ENCODE data around the gene FCF1.

Gene FCF1

GRCh38 chr14:74712499-74713394 lies at the start of gene FCF1, which contains the start of gene AREL1:
FCF1 (plus strand) TSS chr14:74713144; CDS start chr14:74713198, 54 bp downstream.
AREL1 (minus strand) TSS chr14:74713080; CDS start chr14:74685615, 27,465 bp downstream.
- no peak for DNase-seq

GRCh38 chr14:74663884-74664283 lies 49.1 kb upstream of the FCF1 start:
- DNase-seq: no peak

DNA sequence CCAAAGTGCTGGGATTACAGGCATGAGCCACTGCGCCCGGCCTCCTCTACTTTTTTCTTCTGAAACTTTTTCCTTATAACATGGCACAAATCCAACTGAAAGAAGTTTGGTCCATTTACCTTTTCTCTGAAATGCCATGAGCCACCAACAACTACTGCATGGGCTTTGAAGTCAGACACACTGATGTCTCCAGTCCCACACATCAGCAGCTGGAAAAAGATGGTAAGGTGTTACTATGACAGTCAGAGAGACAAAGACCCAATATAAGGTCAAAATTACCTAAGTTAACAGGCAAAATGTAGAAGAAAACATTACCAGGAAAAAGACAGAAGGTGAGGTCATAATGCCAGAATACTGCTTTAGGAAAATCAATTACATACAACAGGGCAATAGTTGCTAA lies 48.2 kb upstream of the FCF1 start:
- no peak for DNase-seq

DNA sequence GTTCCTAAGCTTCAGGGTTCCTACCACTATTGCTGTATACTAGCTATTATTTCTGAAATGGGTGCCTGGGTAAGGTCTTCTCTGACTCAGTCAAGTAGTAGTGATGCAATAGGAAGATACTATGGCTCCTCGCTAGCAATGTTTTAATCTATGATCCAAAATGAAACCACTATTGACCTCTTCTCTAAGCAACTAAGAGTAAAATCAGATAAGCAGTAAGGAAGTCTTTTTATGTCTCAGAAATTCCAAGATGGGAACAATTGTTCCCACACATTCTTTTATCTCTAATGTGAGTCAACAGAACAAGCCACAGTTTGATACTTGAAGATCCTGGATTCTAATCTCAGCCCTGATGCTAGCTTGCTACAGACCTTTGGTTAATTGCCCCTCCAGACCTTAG lies 45.2 kb upstream of the FCF1 start:
- DNase-seq: no peak

DNA sequence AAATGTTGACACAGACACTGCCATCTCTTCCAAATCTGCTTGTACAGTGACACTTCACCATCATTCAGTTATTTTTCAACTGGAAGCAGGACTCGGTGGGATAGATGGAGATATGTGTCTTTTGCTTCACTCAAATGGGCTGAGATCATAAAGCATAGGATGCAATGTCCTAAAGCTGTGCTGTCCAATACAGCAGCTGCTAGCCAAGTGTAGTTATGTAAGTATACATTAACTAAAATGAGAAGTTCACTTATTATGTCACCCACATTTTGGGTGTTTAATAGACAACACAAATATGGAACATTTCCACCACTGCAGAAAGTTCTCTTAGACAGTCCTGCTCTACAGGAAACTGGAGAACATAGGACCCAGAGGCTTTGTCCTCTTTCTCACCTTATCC lies 43.7 kb upstream of the FCF1 start:
- no peak for DNase-seq

DNA sequence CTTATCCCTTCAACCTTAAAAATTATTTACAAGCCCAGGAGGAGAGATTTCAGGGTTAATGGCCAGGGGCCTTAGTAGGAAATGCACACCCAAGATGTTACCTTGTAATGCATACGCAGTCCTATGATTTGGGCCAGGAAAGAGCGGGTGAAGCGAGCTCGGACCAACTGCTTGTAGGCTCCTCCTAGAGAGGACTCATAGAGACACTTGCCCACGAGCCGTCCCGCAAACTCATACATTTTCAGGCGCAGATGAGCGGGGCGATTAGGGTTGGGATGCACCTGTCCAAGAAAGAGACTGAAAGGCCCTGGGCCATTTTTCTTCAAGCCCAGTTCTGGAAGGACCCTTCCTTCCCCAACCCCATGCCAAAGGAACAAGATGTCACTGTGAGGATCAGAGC lies 43.1 kb upstream of the FCF1 start:
- no peak for DNase-seq

DNA sequence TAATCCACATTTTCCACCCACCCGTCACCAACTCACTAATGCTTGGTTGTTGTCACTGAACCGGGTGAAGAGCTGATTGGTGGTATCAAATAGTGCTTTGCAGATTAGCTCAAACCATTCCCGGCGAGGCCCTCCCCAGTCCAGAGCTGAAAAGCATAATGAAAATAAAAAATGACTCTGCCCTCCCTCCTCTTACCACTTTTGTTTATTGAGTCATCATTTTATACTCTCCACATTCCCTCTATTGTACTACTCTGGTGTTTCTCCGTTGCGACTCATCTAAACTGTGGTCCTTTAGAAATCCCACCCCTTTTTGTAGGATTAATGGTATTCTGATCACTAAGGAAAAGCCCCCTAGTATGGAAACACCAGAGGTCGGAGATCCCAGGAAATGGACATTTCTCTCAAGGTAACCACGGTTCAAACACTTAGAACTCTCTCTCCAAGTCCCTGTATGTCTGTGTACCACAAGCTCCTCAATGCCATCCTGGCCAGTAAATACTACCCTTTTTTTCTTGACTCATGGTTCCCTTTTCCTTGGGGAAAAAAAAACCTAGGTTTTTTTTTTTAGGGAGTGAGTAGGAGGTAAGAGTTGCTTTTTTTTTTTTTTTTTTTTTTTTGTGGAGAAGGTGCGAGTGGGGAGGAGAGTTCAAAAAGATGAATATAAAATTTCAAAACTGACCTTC lies 42.1 kb upstream of the FCF1 start:
- DNase-seq: no peak

- no peak for DNase-seq
Measured at GRCh38 chr14:74671789-74672188, 41.2 kb upstream of the FCF1 start.

- no peak for DNase-seq
Measured at GRCh38 chr14:74673768-74674167, 39.2 kb upstream of the FCF1 start.

DNA sequence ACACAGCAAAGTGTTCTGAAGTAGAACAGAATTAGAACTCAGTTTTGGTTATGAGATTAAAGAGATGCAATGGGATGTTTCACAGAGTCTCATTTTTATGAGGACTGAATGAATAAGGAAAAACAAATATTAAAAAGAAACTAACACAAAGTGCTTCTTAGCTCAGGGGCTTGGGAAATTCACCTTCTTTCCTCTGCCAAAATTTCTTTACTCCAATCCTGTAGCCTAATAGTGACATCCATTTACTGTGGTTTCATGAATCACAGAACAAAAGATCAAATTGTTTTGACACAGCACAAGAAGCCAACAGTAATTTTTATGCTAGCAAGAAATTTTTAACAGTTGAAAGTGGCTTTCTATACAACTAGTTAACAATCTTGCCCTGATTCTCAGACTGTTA lies 37.7 kb upstream of the FCF1 start:
- DNase-seq: no peak

DNA sequence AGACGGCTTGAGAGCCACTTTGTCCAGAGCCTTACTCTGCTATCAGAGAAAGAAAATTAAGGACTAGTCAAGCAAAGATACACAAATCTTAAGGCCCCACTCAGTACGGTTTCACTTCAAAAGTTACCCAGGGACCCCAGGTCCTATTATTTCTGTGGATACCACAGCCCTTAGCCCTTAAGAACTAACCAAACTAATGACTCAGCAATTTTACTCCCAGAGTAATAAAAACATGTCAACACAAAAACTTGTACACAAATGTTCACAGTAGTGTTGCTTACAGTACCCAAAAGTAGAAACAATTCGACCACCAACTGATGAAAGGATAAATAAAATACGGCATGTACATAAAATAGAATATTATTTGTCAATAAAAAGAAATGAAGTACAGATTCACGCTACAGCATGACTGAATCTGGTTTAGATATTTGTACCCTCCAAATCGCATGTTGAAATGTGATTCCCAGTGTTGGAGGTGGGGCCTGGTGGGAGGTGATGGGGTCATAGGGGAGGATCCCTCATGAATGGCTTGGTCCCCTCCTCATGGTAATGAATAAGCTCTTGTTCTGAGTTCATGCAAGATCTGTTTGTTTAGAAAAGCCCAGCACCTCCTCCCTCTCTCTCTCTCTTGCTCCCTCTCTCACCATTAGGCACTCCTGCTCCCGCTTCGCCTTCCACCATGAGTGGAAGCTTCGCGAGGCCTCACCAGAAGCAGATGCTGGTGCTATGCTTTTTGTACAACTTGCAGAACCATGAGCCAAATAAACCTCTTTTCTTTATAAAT lies 30.6 kb upstream of the FCF1 start:
- no peak for DNase-seq

- DNase-seq: no peak
Measured at GRCh38 chr14:74683406-74683805, 29.5 kb upstream of the FCF1 start.

DNA sequence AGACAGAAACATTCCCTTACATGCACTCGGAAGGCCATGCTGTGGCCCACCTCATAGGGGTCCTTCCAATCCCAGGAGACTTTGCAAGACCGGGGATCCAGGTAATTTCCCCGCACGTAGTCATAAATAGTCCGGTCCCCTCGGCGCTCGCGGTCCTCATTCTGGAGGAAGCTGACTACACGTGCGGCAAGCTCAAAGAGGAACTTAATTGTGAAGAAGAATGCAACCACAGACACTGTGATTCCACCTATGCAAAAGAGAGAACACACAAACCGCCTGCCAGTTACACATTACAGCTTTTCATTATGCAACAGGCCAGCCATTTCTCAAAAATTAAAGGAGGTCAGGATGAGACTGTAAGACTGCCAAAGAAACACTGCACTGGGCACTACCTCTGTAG lies 28.5 kb upstream of the FCF1 start:
- DNase-seq: no peak

DNA sequence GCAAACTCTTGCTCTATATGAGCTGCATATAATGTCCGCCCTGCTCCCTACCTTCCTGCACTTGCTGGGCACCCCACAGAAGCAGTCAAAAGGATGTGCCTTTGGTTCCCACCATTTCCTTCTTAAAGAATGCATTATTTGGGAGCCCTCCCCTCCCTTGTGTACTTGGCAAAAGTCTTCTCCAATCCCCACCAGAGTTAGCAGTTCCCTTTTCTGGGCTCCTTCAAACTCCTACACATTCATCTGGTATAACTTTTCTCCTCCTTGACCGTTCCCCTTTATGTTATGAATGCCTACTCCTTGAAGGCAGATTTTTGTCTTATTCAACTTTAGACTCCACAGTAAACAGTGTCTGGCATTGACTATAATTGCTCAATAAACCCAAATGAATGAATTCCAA lies 27.9 kb upstream of the FCF1 start:
- DNase-seq: no peak

- DNase-seq: no peak
Measured at GRCh38 chr14:74685921-74686678, 26.8 kb upstream of the FCF1 start.

DNA sequence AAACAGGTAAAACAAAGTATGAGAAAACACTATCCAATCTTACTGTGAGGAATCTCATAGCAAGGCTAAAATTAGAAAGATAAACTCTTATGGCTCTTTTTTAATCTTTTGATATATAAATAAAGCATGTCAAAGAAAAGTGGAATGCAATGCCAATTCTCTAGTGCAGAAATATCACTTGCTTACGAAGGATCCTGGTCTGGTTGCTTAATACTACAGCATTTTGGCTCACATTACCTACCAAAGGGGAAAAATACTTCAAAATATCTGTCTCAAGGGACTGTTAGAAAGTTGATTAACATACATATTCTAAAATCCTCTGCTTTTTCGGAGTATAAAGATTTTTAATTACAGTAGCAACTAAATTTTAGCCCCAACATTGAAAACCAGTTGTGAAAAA lies 21.5 kb upstream of the FCF1 start:
- no peak for DNase-seq

DNA sequence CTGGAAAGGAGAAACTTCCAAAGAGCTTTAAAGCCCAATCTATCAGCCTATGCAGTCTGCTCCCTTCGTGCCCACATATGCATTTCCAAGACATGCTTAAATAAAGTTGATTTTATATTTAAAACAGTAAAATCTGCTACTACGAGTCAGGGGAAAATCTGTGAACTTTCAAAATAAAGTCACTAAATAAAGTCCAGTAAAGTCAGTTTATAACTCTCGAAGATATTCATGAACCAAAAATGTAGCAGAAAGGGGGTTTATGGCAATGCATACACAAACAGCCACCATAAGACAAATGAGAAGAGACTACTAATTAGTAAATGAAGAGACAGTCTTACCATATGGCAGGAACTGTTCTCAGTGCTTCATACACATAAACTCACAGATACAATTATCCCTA lies 19.8 kb upstream of the FCF1 start:
- no peak for DNase-seq

GRCh38 chr14:74695406-74695805 lies 17.5 kb upstream of the FCF1 start:
- DNase-seq: no peak

DNA sequence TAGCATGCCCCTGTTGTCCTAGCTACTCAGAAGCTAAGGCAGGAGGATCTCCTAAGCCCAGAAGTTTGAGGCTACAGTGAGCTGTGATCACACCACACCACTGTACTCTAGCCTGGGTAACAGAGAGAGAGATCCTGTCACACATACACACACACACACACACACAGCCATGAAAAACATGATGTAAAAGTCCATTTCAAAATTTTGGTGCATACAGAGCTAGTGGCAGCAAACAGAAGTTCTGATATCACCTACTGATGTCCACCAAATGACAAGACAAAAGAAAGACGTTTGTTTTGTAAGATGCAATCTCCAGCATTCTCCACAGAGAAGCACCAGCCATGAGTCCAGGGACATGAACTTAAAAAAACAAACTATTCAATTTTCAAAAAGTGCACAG lies 15.9 kb upstream of the FCF1 start:
- DNase-seq: no peak

DNA sequence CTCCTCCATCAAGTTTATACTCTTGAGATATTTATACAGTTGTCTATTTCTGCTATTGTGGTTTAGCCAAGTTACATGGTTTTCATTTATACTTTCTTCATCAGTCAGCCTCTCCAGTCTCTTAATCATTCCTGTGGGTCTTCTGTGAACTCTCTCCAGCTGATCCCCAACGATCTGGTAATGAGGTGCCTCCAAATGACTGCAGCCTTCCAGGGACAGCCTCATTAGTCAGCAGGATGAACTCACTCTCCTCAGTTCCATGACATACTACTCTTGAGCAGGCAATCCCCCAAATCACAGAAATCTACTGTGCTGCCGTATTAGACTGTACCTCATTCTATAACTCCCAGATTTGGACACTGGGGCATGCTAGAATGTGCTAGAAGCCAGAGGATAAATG lies 15.4 kb upstream of the FCF1 start:
- no peak for DNase-seq

GRCh38 chr14:74697976-74698375 lies 15.0 kb upstream of the FCF1 start:
- DNase-seq: no peak

DNA sequence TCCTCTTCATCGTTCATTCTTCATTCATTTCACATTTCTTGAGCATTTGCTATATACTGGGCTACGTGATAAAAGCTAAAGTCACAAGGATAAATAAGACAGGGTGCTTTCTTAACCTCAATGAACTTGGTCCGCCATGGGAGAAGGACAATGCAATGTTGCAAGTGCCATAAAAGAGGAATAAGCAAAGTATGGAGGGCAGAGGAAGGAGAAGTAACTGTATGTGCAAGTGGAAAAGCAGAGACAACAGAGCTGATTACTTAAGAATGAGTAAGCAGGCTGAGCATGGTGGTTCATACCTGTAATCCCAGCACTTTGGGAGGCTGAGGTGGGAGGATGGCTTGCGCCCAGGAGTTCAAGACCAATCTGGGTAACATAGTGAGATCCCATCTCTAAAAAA lies 14.5 kb upstream of the FCF1 start:
- no peak for DNase-seq

GRCh38 chr14:74702293-74702692 lies 10.7 kb upstream of the FCF1 start:
- DNase-seq: no peak
